HG03520 (cell line): Measurements from ENCODE around the gene WNT5B.

Experiments used
- ATAC-seq: cut with Tn5 transposase; IDR thresholded peaks from one replicate; pipeline ENCODE4 v1.9.1; 2021; ENCODE audit warnings: mild to moderate bottlenecking, moderate library complexity; ENCODE audit not compliant: unreplicated experiment

WNT5B gene

GRCh38 chr12:1629338-1630132 is 504 bp downstream of the WNT5B start:
- ATAC-seq: no peak

- no peak for ATAC-seq
These were observed 1.2 kb downstream of the WNT5B start for GRCh38 chr12:1630133-1630826.

- ATAC-seq: no peak
These were observed 2.0 kb downstream of the WNT5B start for GRCh38 chr12:1630827-1631591.

- no peak for ATAC-seq
These were observed 3.7 kb downstream of the WNT5B start for GRCh38 chr12:1632702-1633101.

- ATAC-seq: no peak
These were observed 4.4 kb downstream of the WNT5B start for GRCh38 chr12:1633459-1633858.

- ATAC-seq: no peak
These were observed 5.1 kb downstream of the WNT5B start for GRCh38 chr12:1634149-1634548.

- no peak for ATAC-seq
These were observed 5.7 kb downstream of the WNT5B start for GRCh38 chr12:1634590-1635191.

GRCh38 chr12:1635301-1636095 is 6.5 kb downstream of the WNT5B start:
- ATAC-seq: no peak

GRCh38 chr12:1638203-1638602 is 9.2 kb downstream of the WNT5B start:
- no peak for ATAC-seq

- no peak for ATAC-seq
These were observed 10.5 kb downstream of the WNT5B start for GRCh38 chr12:1639538-1639937.

GRCh38 chr12:1640328-1641234 is 11.6 kb downstream of the WNT5B start:
- no peak for ATAC-seq

GRCh38 chr12:1642513-1642912 is 13.5 kb downstream of the WNT5B start:
- no peak for ATAC-seq

GRCh38 chr12:1643043-1643442 is 14.0 kb downstream of the WNT5B start:
- ATAC-seq: no peak

GRCh38 chr12:1643905-1644533 is 15.0 kb downstream of the WNT5B start:
- ATAC-seq: no peak

- ATAC-seq: no peak
These were observed 15.8 kb downstream of the WNT5B start for GRCh38 chr12:1644534-1645438.

- no peak for ATAC-seq
These were observed 16.8 kb downstream of the WNT5B start for GRCh38 chr12:1645819-1646218.

- no peak for ATAC-seq
These were observed 17.7 kb downstream of the WNT5B start for GRCh38 chr12:1646569-1647284.
